Hepatocyte (in vitro differentiated cells): Measurements from ENCODE around the gene NHERF2.

ENCODE experiments used
- EZH2phosphoT487 ChIP-seq: fragments of 200-600 bp; sonication (generic); IDR thresholded peaks from one replicate; pipeline ENCODE4 v1.6.1; 2018; ENCODE audit warnings: antibody characterized with exemption, mild to moderate bottlenecking, low read depth, moderate library complexity; ENCODE audit not compliant: unreplicated experiment, severe bottlenecking
- TF ChIP-seq, protein P1 (sequence below): fragments of 200-600 bp; sonication (generic); IDR thresholded peaks from 2 replicates; pipeline ENCODE4 v1.5.1; 2016; ENCODE audit warnings: antibody characterized with exemption, mild to moderate bottlenecking; ENCODE audit not compliant: poor library complexity

DNA sequence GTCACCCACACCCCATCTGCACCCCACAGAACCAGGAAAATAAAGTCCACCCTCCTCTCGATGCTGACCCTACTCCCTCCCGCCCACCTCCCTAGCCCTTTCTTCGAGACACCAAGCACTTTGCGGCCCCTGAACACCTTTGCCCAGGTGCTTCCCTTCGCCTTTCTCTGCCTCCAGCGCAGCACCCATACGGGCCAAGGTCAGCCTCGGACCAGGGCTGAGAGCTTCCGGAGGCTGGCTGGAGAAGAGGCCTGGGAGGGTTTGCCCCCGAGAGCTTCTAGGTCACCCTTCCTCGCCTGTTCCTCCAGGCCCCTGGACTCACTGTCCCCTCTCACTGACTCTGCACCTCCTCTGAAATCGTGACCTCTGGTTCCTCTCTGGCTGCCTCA, 2.7 kb upstream of the NHERF2 start:
- TF ChIP-seq, protein P1, sequence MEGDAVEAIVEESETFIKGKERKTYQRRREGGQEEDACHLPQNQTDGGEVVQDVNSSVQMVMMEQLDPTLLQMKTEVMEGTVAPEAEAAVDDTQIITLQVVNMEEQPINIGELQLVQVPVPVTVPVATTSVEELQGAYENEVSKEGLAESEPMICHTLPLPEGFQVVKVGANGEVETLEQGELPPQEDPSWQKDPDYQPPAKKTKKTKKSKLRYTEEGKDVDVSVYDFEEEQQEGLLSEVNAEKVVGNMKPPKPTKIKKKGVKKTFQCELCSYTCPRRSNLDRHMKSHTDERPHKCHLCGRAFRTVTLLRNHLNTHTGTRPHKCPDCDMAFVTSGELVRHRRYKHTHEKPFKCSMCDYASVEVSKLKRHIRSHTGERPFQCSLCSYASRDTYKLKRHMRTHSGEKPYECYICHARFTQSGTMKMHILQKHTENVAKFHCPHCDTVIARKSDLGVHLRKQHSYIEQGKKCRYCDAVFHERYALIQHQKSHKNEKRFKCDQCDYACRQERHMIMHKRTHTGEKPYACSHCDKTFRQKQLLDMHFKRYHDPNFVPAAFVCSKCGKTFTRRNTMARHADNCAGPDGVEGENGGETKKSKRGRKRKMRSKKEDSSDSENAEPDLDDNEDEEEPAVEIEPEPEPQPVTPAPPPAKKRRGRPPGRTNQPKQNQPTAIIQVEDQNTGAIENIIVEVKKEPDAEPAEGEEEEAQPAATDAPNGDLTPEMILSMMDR = no peak
- TF ChIP-seq EZH2phosphoT487 = no peak
